Adrenal gland (tissue), 12 donors: ENCODE measurements around the gene SPTB. TPM values are rescaled to one million over a fixed set of nuclear protein-coding genes. Genes with fewer than 3 reads are reported as not detected.

Source experiments
- DNase-seq, 7 donors: peaks; one replicate each; pipeline ENCODE4 v3.0.0-alpha.2; 2019 to 2020
- H3K27ac ChIP-seq, 5 donors: fragments of 200-600 bp; sonication (generic) in 4 of 5; 1 replicate in 3 of 5; 2 replicates in 2 of 5; pipeline versions ENCODE4 v1.5.1 to v1.8.0; 2016 to 2020; ENCODE audit warnings: mild to moderate bottlenecking in 1 of 5
- H3K27me3 ChIP-seq: fragments of 200-600 bp; 2 replicates; pipeline ENCODE4 v1.8.0; 2021
- H3K36me3 ChIP-seq, 2 donors: fragments of 200-600 bp; replicated peaks in 1 of 2; 1 replicate in 1 of 2; 2 replicates in 1 of 2; pipeline versions ENCODE4 v1.5.1 to v1.8.0; 2018 to 2022
- H3K4me1 ChIP-seq, 2 donors: fragments of 200-600 bp; replicated peaks in 1 of 2; 1 replicate in 1 of 2; 2 replicates in 1 of 2; pipeline versions ENCODE4 v1.5.1 to v1.8.0; 2018 to 2021
- H3K4me3 ChIP-seq, 4 donors: fragments of 200-600 bp; sonication (generic) in 3 of 4; one replicate each; pipeline ENCODE4 v1.5.1; 2016 to 2018
- H3K9me3 ChIP-seq, 3 donors: fragments of 200-600 bp; sonication (generic) in 1 of 3; replicated peaks in 1 of 3; 1 replicate in 2 of 3; 2 replicates in 1 of 3; pipeline versions ENCODE4 v1.5.1 to v1.8.0; 2016 to 2021
- CTCF ChIP-seq, 6 experiments: fragments of 450-650 bp in 4 of 6; fragments of 200-600 bp in 2 of 6; sonication (generic) in 1 of 6; IDR thresholded peaks; 1 replicate in 5 of 6; 2 replicates in 1 of 6; pipeline versions ENCODE4 v1.5.1 to v1.8.0; 2016 to 2021; ENCODE audit warnings: antibody characterized with exemption in 6 of 6, mild to moderate bottlenecking in 2 of 6, moderate library complexity in 1 of 6
- POLR2A ChIP-seq, 2 donors: fragments of 450-650 bp; IDR thresholded peaks; one replicate each; pipeline ENCODE4 v1.6.1; 2017; ENCODE audit warnings: antibody characterized with exemption in 2 of 2, mild to moderate bottlenecking in 2 of 2, moderate library complexity in 1 of 2
- WGBS, 4 donors: extraction: QIAGEN DNeasy Blood & Tissue Kit in 2 of 4; methylation state at CpG; one replicate each; pipeline versions ENCODE4 v1.1.5 to v1.1.7; 2013 to 2017; 5-methylcytosine and 5-hydroxymethylcytosine counted together
- intact Hi-C, 2 donors: fragments of 100-400 bp; cut with DNase I; formaldehyde crosslinking; loops; one replicate each; pipeline versions ENCODE4 v1.14.1 to v1.15.0; 2022 to 2023
- polyA plus RNA-seq, 3 donors: library from polyadenylated mRNA; stranded (reverse); fragments of 200-250 nt in 2 of 3; fragments of 350-450 nt in 1 of 3; fragmentation: Illumina TruSeq in 1 of 3; extraction: RNeasy Lipid Tissue Mini Kit (QIAGEN cat#74804) in 1 of 3; gene quantifications; one replicate each; pipeline ENCODE4 v1.2.3, GENCODE V29; 2013 to 2014
- total RNA-seq, 9 donors: library from RNA; depleted of rRNA in 4 of 9; stranded (reverse); fragments of >200 nt in 4 of 9; fragments of 120-200 nt in 1 of 9; fragmentation: NEBNext Ultra II Directional in 1 of 9; extraction: Animal tissue kit (Norgen Biotek cat#: 25700) in 1 of 9; gene quantifications; one replicate each; pipeline versions ENCODE4 v1.1.0 to v1.2.4, GENCODE V29; 2013 to 2023
- donor health status: healthy with polysubstance abuse.
- donor health status: Bipolar disorder and iron deficiency.
- donor health status: DM: yes; HTN: yes; CAD: no.
- donor health status: DM: no; HTN: no; CAD: no.
- donor health status: DM: no; HTN: no; CAD: no.
- donor health status: DM: yes; HTN: yes; CAD: no.

The SPTB gene
- total and polyA plus RNA-seq, 12 donors, result 0.18 to 14.5 (median 1.2) TPM

GRCh38 chr14:64870160-64870559 lies 9.5 kb downstream of the SPTB start:
- intact Hi-C loops, result no loop called here
- WGBS, 4 donors, result 38 to 64% (median 55%) methylated on average over 2 of the region's 2 CpGs
- no peaks in the 10 kb centered on the region for H3K4me1 ChIP-seq
- H3K36me3 ChIP-seq, result no peaks in the 10 kb centered on the region
- no peak overlapping the region for H3K27ac ChIP-seq
- no peak overlapping the region for H3K4me3 ChIP-seq
- no peak for TF ChIP-seq CTCF (IDR thresholded peaks at IDR 0.05)
- no peak for TF ChIP-seq POLR2A (IDR thresholded peaks at IDR 0.05)
- no peak for DNase-seq
- no peaks in the 10 kb centered on the region for H3K9me3 ChIP-seq
- peaks cover 5% of the 10 kb centered on the region for H3K27me3 ChIP-seq

GRCh38 chr14:64868841-64869240 lies 10.9 kb downstream of the SPTB start:
- H3K4me3 ChIP-seq, result no peak overlapping the region
- peaks cover 5% of the 10 kb centered on the region for H3K27me3 ChIP-seq
- TF ChIP-seq POLR2A (IDR thresholded peaks at IDR 0.05) (no peak), CTCF (IDR thresholded peaks at IDR 0.05) (no peak)
- DNase-seq, result no peak
- WGBS, 4 donors, result 68 to 71% (median 70%) methylated on average over 1 of the region's 1 CpG
- no peaks in the 10 kb centered on the region for H3K4me1 ChIP-seq
- intact Hi-C loops, result no loop called here
- H3K36me3 ChIP-seq, result no peaks in the 10 kb centered on the region
- H3K27ac ChIP-seq, result no peak overlapping the region
- no peaks in the 10 kb centered on the region for H3K9me3 ChIP-seq

- 75 to 95% (median 79%) methylated on average over 2 of the region's 2 CpGs for WGBS, 4 donors
- Histone ChIP-seq H3K4me3 (no peak overlapping the region), H3K27me3 (peaks cover 5% of the 10 kb centered on the region), H3K36me3 (no peaks in the 10 kb centered on the region), H3K4me1 (no peaks in the 10 kb centered on the region), H3K9me3 (no peaks in the 10 kb centered on the region), H3K27ac (no peak overlapping the region)
- no peak for DNase-seq
- no peak for TF ChIP-seq POLR2A (IDR thresholded peaks at IDR 0.05)
- no peak for TF ChIP-seq CTCF (IDR thresholded peaks at IDR 0.05)
- intact Hi-C loops, result no loop called here
Measured at GRCh38 chr14:64868379-64868778, 11.3 kb downstream of the SPTB start.

- WGBS, 4 donors, result 59 to 62% (median 59%) methylated on average over 3 of the region's 3 CpGs
- no peaks in the 10 kb centered on the region for H3K4me1 ChIP-seq
- no peak overlapping the region for H3K4me3 ChIP-seq
- no peak overlapping the region for H3K27ac ChIP-seq
- TF ChIP-seq POLR2A (IDR thresholded peaks at IDR 0.05), result no peak
- TF ChIP-seq CTCF (IDR thresholded peaks at IDR 0.05), result no peak
- no peaks in the 10 kb centered on the region for H3K36me3 ChIP-seq
- no peaks in the 10 kb centered on the region for H3K9me3 ChIP-seq
- intact Hi-C loops, result no loop called here
- DNase-seq, result no peak
- H3K27me3 ChIP-seq, result peaks cover 5% of the 10 kb centered on the region
Measured at GRCh38 chr14:64867182-64867581, 12.5 kb downstream of the SPTB start.
